HL-60 (cell line): Measurements from ENCODE around the gene GPC3.

Experiments
- DNase-seq, 2 experiments: peaks; one replicate each; pipeline ENCODE4 v3.0.0-alpha.2; 2010 to 2020; ENCODE audit warnings: low read depth in 1 of 2, low spot score in 1 of 2
- H3K27ac ChIP-seq: fragments of 250-450 bp; sonication (Bioruptor Pico); replicated peaks from 2 replicates; pipeline ENCODE4 v1.5.1; 2020; ENCODE audit warnings: mild to moderate bottlenecking, moderate library complexity
- H3K27me3 ChIP-seq: fragments of 250-450 bp; sonication (Bioruptor Pico); 2 replicates; pipeline ENCODE4 v1.5.1; 2021; ENCODE audit warnings: mild to moderate bottlenecking, moderate library complexity; ENCODE audit not compliant: insufficient read depth, poor library complexity, severe bottlenecking
- H3K4me3 ChIP-seq: replicated peaks from 2 replicates; pipeline ENCODE4 v1.5.1; 2011; ENCODE audit warnings: mild to moderate bottlenecking, control low read depth, low read length; ENCODE audit not compliant: insufficient read depth
- CTCF ChIP-seq: IDR thresholded peaks from one replicate; pipeline ENCODE4 v1.5.1; 2011; ENCODE audit warnings: low read length, control low read depth, inconsistent platforms; ENCODE audit not compliant: insufficient read depth
- GABPA ChIP-seq: IDR thresholded peaks from 2 replicates; pipeline ENCODE4 v1.6.1; 2012; ENCODE audit warnings: low read depth
- POLR2AphosphoS5 ChIP-seq: IDR thresholded peaks from 2 replicates; pipeline ENCODE4 v1.6.1; 2012; ENCODE audit warnings: low read depth
- SPI1 ChIP-seq: IDR thresholded peaks from 2 replicates; pipeline ENCODE4 v1.6.1; 2012; ENCODE audit warnings: low read depth, mild to moderate bottlenecking, borderline replicate concordance
- TF ChIP-seq, protein P1 (sequence below): IDR thresholded peaks from 2 replicates; pipeline ENCODE4 v1.6.1; 2012; ENCODE audit warnings: low read depth; ENCODE audit not compliant: insufficient replicate concordance

GPC3 gene

DNA sequence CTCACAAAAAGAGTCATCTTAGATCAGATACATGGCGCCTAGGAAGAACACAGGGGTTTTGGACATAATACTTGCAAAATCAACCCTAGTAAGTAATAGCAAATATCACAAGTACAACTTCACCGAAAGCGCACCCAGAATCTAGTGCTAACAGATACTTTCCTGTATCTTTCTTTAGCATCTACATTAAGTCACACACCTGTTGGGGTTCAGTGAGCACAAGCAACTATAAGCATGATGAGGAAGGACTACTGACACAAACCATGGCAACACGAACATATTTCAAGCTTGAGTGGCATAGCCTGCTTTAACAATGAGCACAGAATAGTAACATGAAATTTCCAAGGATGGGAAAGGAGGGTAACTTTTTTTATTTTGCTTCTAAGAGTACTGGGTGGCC is 116.1 kb downstream of the GPC3 start:
- Histone ChIP-seq H3K27me3 (no peaks in the 10 kb centered on the region), H3K4me3 (no peak overlapping the region), H3K27ac (no peak overlapping the region)
- DNase-seq: no peak
- TF ChIP-seq CTCF (no peak), GABPA (no peak), POLR2AphosphoS5 (no peak), SPI1 (no peak)
- TF ChIP-seq, protein P1, sequence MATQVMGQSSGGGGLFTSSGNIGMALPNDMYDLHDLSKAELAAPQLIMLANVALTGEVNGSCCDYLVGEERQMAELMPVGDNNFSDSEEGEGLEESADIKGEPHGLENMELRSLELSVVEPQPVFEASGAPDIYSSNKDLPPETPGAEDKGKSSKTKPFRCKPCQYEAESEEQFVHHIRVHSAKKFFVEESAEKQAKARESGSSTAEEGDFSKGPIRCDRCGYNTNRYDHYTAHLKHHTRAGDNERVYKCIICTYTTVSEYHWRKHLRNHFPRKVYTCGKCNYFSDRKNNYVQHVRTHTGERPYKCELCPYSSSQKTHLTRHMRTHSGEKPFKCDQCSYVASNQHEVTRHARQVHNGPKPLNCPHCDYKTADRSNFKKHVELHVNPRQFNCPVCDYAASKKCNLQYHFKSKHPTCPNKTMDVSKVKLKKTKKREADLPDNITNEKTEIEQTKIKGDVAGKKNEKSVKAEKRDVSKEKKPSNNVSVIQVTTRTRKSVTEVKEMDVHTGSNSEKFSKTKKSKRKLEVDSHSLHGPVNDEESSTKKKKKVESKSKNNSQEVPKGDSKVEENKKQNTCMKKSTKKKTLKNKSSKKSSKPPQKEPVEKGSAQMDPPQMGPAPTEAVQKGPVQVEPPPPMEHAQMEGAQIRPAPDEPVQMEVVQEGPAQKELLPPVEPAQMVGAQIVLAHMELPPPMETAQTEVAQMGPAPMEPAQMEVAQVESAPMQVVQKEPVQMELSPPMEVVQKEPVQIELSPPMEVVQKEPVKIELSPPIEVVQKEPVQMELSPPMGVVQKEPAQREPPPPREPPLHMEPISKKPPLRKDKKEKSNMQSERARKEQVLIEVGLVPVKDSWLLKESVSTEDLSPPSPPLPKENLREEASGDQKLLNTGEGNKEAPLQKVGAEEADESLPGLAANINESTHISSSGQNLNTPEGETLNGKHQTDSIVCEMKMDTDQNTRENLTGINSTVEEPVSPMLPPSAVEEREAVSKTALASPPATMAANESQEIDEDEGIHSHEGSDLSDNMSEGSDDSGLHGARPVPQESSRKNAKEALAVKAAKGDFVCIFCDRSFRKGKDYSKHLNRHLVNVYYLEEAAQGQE: no peak

- H3K27ac ChIP-seq: no peak overlapping the region
- H3K4me3 ChIP-seq: no peak overlapping the region
- TF ChIP-seq GABPA (no peak), CTCF (no peak), SPI1 (no peak)
- TF ChIP-seq, protein P1: no peak
- H3K27me3 ChIP-seq: no peaks in the 10 kb centered on the region
- DNase-seq: no peak
Measured at GRCh38 chrX:133868682-133869081, 116.7 kb downstream of the GPC3 start.

DNA sequence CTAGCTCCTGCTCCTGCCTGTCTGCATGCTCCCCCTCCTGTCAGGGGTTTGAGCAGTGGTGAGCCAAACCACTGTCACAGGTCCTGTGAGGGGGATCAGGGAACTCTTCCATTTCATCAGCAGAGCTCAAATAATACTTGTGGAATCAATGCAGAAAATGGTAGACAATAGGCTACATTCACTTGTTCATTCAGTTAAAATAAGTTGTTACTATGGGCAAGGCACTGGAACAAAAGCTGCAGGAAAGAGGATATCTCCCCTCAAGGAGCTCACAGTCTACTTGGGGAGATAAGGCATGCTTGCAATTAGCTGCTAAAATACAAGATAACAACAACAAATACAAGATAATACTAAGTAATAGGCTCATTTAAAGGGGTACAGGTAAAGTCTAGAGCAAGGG is 117.1 kb downstream of the GPC3 start:
- no peak for DNase-seq
- Histone ChIP-seq H3K27me3 (no peaks in the 10 kb centered on the region), H3K27ac (no peak overlapping the region), H3K4me3 (no peak overlapping the region)
- TF ChIP-seq GABPA (no peak), POLR2AphosphoS5 (no peak), CTCF (no peak), SPI1 (no peak)
- TF ChIP-seq, protein P1: no peak
